Fibroblast of peridontal ligament (primary cell): ENCODE measurements around the gene RHOB.

Experiments
- DNase-seq: peaks from one replicate; pipeline ENCODE4 v3.0.0-alpha.2; 2010; ENCODE audit errors: extremely low read depth

RHOB gene

DNA sequence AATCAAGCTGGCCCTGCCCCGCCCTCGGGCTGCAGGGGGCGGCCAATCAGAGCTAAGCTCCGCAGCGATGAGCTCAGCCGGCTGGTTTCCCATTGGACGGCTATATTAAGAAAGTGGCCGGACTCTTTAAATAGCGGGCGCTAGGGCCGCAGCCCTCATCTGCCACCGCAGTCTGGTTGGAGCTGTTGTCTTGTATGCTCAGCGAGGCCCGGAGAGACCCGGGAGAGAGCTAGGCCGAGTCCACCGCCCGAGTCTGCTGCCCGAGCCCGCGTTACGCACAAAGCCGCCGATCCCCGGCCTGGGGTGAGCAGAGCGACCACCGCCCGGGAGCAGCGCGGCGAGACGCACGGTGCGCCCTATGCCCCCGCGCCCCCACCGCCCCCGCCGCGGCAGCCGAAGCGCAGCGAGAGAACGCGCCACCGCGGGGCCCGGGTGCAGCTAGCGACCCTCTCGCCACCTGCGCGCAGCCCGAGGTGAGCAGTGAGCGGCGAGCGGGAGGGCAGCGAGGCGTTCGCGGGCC lies at the start of gene RHOB:
TSS of gene RHOB (plus strand) at position 158 of the 520 bp plus-strand sequence. CDS start 392 bp downstream, outside the sequence.
- peak; percentile 98 for DNase-seq

DNA sequence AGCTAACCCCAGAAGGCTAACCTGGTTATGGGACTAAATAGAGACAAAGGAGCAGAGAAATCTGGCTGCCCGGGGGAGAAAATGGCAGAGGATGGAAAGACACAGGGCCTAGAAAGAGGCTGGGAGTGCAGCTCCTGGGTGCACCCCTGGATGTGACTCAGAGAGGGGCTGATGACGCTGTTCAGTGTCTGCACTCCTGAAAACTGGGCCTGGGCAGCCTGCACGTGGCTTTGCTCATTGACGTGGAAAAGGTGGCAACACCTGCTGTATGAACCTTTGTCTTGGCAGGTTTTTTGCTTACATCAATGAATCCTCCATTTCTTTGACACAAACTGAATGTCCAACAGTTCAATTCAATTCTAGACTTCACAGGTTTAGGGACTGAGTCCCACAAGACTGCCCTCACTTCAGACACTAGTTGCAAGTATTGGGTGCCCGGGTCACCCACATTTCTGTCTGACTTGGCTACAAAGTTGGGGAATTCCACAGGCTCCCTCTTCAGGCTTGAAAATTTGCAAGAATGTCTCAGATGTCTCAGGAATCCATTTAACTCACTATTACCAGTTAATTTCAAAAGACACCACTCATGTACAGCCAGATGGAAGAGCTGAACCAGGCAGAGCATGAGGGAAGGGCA lies 48.9 kb upstream of the RHOB start:
- no peak for DNase-seq

DNA sequence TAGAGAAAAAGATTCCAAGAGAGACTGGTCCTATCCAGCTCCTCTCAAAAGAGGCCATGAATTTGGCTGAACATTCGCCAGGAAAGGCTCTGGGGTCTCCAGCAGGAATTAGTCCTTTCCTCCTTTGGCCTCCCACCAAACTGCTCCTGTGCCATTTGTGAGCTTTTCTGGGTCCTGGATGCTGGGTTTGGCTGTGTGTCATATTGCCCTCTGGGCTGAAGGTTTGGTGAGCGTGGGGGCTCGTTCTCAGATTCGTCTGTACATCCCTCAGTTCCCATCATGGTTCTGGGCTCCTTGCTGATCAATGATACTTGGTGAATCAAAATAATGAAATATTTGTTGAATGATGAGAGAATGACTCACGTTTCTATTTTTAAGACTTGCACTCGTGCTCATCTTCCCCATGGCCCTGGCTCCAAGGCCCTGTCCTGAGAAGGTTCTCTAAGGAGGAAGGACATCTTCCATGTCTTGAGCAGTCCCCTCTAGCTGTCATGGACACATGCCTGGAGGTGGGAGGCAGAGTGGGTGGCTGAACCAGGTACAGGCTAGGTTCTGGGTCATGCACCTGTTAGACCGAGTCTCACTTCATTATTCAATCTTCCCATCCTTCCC lies 47.8 kb upstream of the RHOB start:
- peak; percentile 34 for DNase-seq

- DNase-seq, result no peak
Observed at GRCh38 chr2:20400306-20400705, 46.6 kb upstream of the RHOB start.

- no peak for DNase-seq
Observed at GRCh38 chr2:20400787-20401488, 45.9 kb upstream of the RHOB start.

DNA sequence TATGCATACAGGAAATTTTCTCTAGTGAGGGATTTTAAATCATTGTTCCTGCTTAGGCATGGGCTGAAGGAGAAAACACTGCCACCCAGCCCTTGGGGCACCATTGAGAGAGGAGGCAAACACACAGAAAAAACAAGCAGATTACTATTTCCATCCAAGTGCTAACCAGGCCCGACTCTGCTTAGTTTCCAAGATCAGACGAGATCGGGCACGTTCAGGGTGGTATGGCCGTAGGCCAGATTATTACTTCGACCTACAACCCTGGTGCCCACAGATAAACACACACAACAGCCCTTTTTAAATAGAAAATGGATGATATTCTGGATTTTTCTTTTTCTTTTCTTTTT lies 45.4 kb upstream of the RHOB start:
- DNase-seq, result no peak

- DNase-seq, result no peak
Observed at GRCh38 chr2:20403774-20404312, 43.0 kb upstream of the RHOB start.

GRCh38 chr2:20404950-20405349 lies 41.9 kb upstream of the RHOB start:
- DNase-seq, result no peak

DNA sequence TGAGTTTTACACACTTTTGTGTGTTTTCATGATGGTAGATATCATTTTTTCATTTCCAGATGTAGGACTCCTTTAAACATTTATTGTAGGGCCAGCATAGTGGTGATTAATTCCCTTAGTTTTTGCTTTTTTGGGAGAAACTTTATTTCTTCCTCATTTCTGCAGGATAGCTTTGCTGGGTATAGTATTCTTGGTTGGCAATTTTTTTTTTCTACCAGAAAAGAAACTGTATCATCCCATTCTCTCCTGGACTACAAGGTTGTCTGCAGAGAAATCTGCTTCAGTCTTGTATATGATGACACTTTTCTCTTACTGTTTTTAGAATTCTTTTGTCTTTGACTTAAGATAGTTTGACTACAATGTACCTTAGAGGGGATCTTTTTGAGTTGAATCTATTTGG lies 37.8 kb upstream of the RHOB start:
- no peak for DNase-seq

- no peak for DNase-seq
Observed at GRCh38 chr2:20410556-20411277, 36.2 kb upstream of the RHOB start.

DNA sequence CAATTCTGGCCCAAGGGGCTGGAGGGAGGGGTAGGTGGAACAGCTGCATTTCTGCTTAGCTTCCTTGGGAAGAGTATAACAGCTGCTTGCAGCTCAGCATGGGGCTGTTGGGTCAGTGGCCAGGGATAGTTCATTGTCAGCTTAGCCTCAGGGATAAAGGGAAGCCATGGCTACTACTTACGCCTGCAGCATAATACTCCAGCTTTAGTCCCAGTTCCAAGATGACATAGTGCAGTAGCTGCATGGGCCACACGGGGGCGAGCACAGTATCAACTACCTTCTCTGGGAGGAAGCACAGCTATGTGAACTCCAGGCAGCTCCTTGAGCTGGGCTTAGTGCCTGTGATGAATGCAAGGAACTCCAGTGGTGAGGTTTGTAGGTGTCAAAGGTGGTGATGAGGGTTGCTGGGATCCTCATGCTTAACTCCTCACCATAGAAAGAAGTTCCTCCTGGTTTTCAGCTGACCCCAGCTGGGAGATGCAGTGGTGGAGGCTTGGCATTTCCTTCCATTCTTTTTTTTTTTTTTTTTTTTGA lies 35.4 kb upstream of the RHOB start:
- DNase-seq, result peak; percentile 79

GRCh38 chr2:20414806-20415205 lies 32.1 kb upstream of the RHOB start:
- DNase-seq, result no peak

DNA sequence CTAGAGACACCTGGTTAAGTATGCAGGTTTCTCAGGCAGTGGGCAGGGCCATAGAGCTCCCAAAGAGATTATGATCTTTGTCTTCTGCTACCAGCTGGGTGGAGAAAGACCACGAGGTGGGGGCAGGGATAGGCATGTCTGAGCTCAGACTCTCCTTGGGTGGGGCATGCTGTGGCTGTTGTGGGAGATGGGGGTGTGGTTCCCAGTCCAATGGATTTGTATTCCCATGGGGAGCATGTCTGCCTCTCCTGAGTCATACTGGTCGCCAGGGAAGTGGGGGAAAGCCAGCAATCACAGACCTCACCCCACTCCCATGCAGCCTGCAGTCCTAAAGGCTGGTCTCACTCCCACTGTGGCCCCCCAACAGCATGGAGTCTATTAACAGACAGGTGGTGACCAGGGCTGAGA lies 31.4 kb upstream of the RHOB start:
- peak; percentile 13 for DNase-seq

DNA sequence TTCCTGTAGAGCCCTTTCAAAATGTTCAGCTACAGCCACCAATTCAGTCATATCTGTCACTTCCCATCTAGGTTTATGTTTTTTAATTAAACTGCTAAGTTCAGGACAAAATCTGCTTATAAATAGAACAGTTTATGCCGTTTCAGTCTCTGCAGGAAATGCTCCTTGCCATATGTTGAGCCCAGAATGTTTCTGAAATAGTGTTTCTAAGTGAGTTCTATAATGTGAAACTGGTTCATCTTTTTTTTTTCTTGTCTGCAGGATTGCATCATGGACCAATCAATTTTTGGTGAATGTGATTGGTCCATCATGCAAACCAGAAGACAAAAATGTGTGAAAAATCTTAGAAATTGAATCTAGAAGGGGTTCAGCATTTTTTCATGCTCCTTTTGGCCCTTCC lies 30.2 kb upstream of the RHOB start:
- DNase-seq, result no peak

DNA sequence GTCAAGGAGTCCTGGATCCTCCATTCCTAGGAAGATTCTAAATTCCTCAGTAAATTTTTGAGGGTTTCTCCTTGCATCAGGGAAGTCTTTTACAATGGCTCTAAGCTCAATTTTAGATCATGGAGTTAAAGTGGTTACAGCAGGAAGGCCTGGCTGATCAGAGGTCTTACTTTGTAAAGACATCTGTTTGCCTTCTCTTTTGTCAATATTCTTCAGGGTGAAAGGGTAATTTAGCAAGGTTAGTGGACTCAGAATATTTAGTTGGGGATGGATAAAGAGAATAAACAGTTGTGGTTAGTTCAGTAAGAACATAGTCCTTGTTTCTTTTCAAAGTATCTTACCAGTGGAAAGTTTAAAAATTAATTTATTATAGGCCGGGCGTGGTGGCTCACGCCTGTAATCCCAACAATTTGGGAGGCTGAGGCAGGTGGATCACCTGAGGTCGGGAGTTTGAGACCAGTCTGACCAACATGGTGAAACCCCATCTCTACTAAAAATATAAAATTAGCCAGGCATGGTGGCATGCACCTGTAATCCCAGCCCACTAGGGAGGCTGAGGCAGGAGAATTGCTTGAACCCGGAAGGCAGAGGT lies 29.5 kb upstream of the RHOB start:
- peak; percentile 23 for DNase-seq

DNA sequence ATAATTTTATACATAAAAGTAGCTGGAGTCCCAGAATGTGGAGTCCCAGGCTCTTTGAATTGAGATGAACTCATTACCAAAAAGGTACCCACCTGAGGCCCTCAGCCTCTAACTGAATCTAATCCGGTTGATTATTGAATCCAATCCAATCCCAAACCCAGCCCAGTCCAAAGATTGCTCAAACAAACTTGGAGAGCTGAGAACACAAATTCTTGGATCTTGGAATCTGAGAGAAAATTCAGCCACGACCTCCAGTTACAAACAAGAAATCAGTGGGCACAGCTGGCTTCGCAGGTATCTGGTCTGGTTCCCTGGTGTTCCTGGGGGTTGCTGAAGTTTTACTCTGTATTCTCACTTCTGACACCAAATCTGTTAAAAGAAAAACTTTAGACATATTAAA lies 28.4 kb upstream of the RHOB start:
- DNase-seq, result peak; percentile 13

DNA sequence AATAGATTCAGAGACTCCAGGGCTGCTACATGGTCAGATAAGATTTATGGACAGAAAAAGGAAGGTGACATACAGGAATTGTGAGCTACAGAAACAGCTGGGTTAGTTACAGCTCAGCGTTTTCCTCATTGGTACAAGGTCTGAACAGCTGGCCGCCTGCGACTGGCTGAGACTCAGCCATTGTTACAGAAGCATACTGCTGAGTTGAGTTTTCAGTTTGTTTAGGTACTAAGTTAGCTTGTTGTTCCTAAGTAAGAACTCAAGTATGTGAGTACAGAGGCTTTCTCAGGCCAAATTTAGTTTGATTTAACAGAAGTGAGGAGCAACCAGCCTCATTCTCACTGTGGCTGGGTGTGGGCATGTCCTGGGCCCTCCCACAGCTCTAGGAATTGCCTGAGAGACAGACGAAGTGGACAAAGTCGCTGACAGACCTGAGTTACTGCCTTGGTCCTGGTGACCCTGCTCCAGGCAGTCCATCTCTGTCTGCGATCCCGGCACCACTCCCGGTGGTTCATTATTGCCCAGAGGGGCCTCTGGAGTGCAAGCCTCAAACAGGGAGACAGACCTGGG lies 27.8 kb upstream of the RHOB start:
- DNase-seq, result peak; percentile 30

DNA sequence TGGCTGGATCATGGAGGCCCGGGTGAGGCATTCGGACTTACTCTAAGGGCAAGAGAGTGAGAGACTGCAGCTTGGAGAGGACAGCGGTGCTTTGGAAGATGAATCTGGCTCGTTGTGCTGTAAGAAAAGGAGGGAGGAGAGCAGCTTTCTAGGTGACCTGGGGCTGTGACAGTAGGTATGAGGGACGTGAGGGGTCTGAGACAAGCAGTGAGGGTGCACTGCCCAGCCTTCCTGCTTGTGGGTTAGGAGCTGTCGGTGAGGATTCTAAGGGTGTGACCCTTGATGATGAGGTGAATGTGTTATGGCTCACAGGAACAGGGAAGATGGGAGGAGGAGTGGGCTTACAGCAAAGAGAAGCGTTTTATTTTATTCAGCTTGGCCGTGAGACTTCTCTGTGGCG lies 27.1 kb upstream of the RHOB start:
- DNase-seq, result no peak

GRCh38 chr2:20421336-20421987 lies 25.4 kb upstream of the RHOB start:
- no peak for DNase-seq

DNA sequence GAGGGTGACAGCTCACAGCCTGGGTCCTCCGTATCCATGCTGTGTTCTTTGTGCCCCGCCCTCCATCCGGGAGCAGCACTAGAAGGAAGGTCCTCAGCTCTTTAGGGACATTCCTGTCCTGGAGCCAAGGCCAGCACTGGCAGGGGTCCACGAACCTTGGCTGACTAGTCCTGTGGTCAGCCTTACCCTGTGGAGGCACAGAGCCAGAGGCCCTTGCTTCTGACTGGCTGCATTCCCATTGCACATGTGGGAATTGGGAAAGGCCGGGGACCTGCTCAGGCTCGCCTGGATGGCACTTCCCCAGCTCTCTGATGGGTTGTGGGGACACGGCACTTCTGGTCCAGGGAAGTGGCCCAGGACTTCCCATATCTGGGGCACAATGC lies 24.9 kb upstream of the RHOB start:
- DNase-seq, result peak; percentile 92
